Neuronal stem cell (in vitro differentiated cells): Measurements from ENCODE around the gene SLC38A8.

ENCODE experiments used
- DNase-seq: peaks from one replicate; pipeline ENCODE4 v3.0.0-alpha.2; 2013; ENCODE audit warnings: low spot score
- H2AFZ ChIP-seq: one replicate; pipeline ENCODE4 v1.6.1; 2013; ENCODE audit warnings: mild to moderate bottlenecking, low read length, inconsistent platforms
- H2AK5ac ChIP-seq: 2 replicates; pipeline ENCODE4 v1.6.1; 2013; ENCODE audit warnings: low read depth, mild to moderate bottlenecking, inconsistent platforms, low read length, moderate library complexity, mixed read lengths
- H2BK120ac ChIP-seq: 2 replicates; pipeline ENCODE4 v1.6.1; 2013; ENCODE audit warnings: low read depth, mild to moderate bottlenecking, inconsistent platforms, low read length, moderate library complexity, mixed read lengths
- H2BK12ac ChIP-seq: one replicate; pipeline ENCODE4 v1.6.1; 2013; ENCODE audit warnings: low read length, inconsistent platforms
- H2BK15ac ChIP-seq: 2 replicates; pipeline ENCODE4 v1.6.1; 2013; ENCODE audit warnings: mild to moderate bottlenecking, low read length, inconsistent platforms, mixed read lengths
- H2BK5ac ChIP-seq: one replicate; pipeline ENCODE4 v1.6.1; 2013; ENCODE audit warnings: inconsistent platforms, mild to moderate bottlenecking, low read length, moderate library complexity
- H3K14ac ChIP-seq: one replicate; pipeline ENCODE4 v1.6.1; 2013; ENCODE audit warnings: low read length, inconsistent platforms
- H3K18ac ChIP-seq: 2 replicates; pipeline ENCODE4 v1.6.1; 2013; ENCODE audit warnings: low read length, inconsistent platforms
- H3K23ac ChIP-seq: 2 replicates; pipeline ENCODE4 v1.6.1; 2013; ENCODE audit warnings: low read depth, mild to moderate bottlenecking, mixed read lengths, low read length, inconsistent platforms; ENCODE audit not compliant: poor library complexity
- H3K27ac ChIP-seq: replicated peaks from 3 replicates; pipeline ENCODE4 v1.5.1; 2013; ENCODE audit warnings: low read length, inconsistent platforms
- H3K27me3 ChIP-seq, 3 experiments: 2 replicates each; pipeline ENCODE4 v1.6.1; 2013; ENCODE audit warnings: low read length in 3 of 3, mild to moderate bottlenecking in 2 of 3, inconsistent platforms in 1 of 3, low read depth in 1 of 3, mixed read lengths in 1 of 3, moderate library complexity in 1 of 3; ENCODE audit not compliant: control insufficient read depth in 3 of 3, insufficient read depth in 3 of 3
- H3K36me3 ChIP-seq, 2 donors: replicated peaks in 1 of 2; 2 replicates each; pipeline ENCODE4 v1.6.1; 2013; ENCODE audit warnings: low read length in 2 of 2; ENCODE audit not compliant: control insufficient read depth in 2 of 2, insufficient read depth in 2 of 2
- H3K4ac ChIP-seq: 2 replicates; pipeline ENCODE4 v1.6.1; 2013; ENCODE audit warnings: inconsistent platforms, mild to moderate bottlenecking, low read length, moderate library complexity
- H3K4me1 ChIP-seq, 2 donors: 1 replicate in 1 of 2; 2 replicates in 1 of 2; pipeline ENCODE4 v1.6.1; 2013; ENCODE audit warnings: low read length in 2 of 2, low read depth in 1 of 2; ENCODE audit not compliant: control insufficient read depth in 2 of 2, insufficient read depth in 1 of 2
- H3K4me2 ChIP-seq: one replicate; pipeline ENCODE4 v1.6.1; 2013; ENCODE audit warnings: mild to moderate bottlenecking, low read length, inconsistent platforms; ENCODE audit not compliant: insufficient read depth, poor library complexity, severe bottlenecking
- H3K4me3 ChIP-seq, 2 donors: 2 replicates each; pipeline ENCODE4 v1.5.1; 2013; ENCODE audit warnings: low read length in 2 of 2, mild to moderate bottlenecking in 2 of 2, inconsistent platforms in 1 of 2, moderate library complexity in 1 of 2
- H3K79me1 ChIP-seq: one replicate; pipeline ENCODE4 v1.6.1; 2013; ENCODE audit warnings: low read depth, mild to moderate bottlenecking, inconsistent platforms, low read length, moderate library complexity
- H3K9ac ChIP-seq: one replicate; pipeline ENCODE4 v1.6.1; 2013; ENCODE audit warnings: mild to moderate bottlenecking, low read depth, low read length, inconsistent platforms; ENCODE audit not compliant: poor library complexity
- H3K9me3 ChIP-seq, 2 donors: replicated peaks in 1 of 2; 2 replicates each; pipeline versions ENCODE3 to v1.6.1; 2013; ENCODE audit warnings: low read length in 2 of 2, mild to moderate bottlenecking in 2 of 2, inconsistent platforms in 1 of 2, low read depth in 1 of 2, mixed read lengths in 1 of 2, moderate library complexity in 1 of 2; ENCODE audit not compliant: control insufficient read depth in 2 of 2, insufficient read depth in 1 of 2
- H4K8ac ChIP-seq: one replicate; pipeline ENCODE4 v1.6.1; 2013; ENCODE audit warnings: low read depth, mild to moderate bottlenecking, inconsistent platforms, low read length, moderate library complexity
- H4K91ac ChIP-seq: one replicate; pipeline ENCODE4 v1.6.1; 2013; ENCODE audit warnings: low read length, low read depth, mild to moderate bottlenecking, inconsistent platforms; ENCODE audit not compliant: poor library complexity
- WGBS, 2 donors: extraction: QIAGEN DNeasy Blood & Tissue Kit; methylation state at CpG; one replicate each; pipeline ENCODE4 v1.1.7; 2013; ENCODE audit warnings: missing lambda C conversion rate in 2 of 2, mixed read lengths in 1 of 2; ENCODE audit not compliant: insufficient read length in 2 of 2, insufficient replicate concordance in 1 of 2; ENCODE audit errors: extremely low coverage in 2 of 2; 5-methylcytosine and 5-hydroxymethylcytosine counted together

Gene SLC38A8

DNA sequence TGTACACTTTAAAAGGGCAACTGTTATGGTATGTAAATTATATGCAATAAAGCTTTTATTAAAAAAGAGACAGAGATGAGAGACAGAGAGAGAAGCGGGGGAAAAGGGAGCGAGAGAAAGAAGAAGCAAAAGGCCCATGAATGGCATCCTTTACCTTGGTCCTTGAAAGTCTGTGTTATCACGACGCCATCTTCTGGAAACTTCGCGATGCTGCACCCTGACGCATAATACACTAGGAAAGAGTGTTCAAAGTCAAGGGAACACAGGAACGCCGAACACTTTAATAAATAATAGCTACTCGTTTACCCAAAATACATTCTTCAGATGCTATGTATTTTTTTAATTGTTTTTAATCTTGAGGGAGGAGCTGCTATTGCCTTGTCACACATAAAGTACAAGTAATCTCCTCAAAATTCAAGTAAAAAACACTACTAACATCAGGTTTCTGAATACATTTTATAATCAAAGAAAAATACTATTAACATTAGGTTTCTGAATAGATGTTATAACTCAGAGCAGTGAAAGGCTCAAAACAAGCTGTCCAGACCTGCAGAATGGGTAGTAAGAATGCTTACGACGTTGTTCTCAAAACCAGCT lies 23.0 kb upstream of the SLC38A8 start:
- no peak overlapping the region for H3K4ac ChIP-seq
- no peak overlapping the region for H2BK15ac ChIP-seq
- H2BK5ac ChIP-seq = no peak overlapping the region
- H3K27ac ChIP-seq = no peak overlapping the region
- DNase-seq = no peak
- H3K14ac ChIP-seq = no peak overlapping the region
- H3K4me1 ChIP-seq = peaks cover 4 to 6% of the 10 kb centered on the region in 2 donors
- no peaks in the 10 kb centered on the region for H3K79me1 ChIP-seq
- H3K27me3 ChIP-seq = no peaks in the 10 kb centered on the region
- H2BK12ac ChIP-seq = no peak overlapping the region
- no peak overlapping the region for H3K18ac ChIP-seq
- no peak overlapping the region for H2AFZ ChIP-seq
- no peak overlapping the region for H3K23ac ChIP-seq
- no peak overlapping the region for H2BK120ac ChIP-seq
- no peak overlapping the region for H3K9ac ChIP-seq
- no peak overlapping the region for H3K4me2 ChIP-seq
- H3K4me3 ChIP-seq = no peak overlapping the region
- H3K9me3 ChIP-seq = no peaks in the 10 kb centered on the region
- H4K8ac ChIP-seq = no peak overlapping the region
- peaks cover 41 to 93% of the 10 kb centered on the region in 2 donors for H3K36me3 ChIP-seq
- WGBS, 2 donors = no CpG with 5 or more reads among the region's 12 CpGs
- H4K91ac ChIP-seq = no peak overlapping the region
- H2AK5ac ChIP-seq = no peak overlapping the region

DNA sequence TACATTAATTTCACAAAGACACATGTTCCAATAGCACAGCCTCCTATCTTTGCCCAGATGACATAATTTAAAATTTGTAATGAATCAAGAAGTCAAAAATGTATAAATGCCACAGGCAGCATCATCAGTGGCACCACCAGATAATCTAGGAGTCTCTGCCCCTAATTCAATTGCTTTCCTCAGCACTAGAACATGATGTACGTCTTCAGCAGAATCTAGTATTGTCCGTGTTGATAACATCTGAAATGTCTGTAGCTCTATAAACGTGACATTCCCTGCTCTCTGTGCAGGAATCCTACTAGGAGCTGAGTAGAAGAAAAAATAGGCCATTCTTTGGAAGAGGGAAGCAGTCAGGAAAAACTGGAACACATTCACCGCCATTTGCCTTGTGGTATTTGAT lies 21.4 kb upstream of the SLC38A8 start:
- Histone ChIP-seq H3K4me2 (no peak overlapping the region), H3K23ac (no peak overlapping the region), H3K9ac (no peak overlapping the region), H3K36me3 (peaks cover 41 to 93% of the 10 kb centered on the region in 2 donors), H2BK12ac (no peak overlapping the region), H3K4ac (no peak overlapping the region), H3K79me1 (no peaks in the 10 kb centered on the region), H4K91ac (no peak overlapping the region), H2BK120ac (no peak overlapping the region), H3K18ac (no peak overlapping the region), H3K27ac (no peak overlapping the region), H2AK5ac (no peak overlapping the region), H3K4me1 (peaks cover 4 to 6% of the 10 kb centered on the region in 2 donors), H3K14ac (no peak overlapping the region), H3K4me3 (no peak overlapping the region), H3K9me3 (no peaks in the 10 kb centered on the region), H4K8ac (no peak overlapping the region), H2BK15ac (no peak overlapping the region), H2AFZ (no peak overlapping the region), H2BK5ac (no peak overlapping the region), H3K27me3 (no peaks in the 10 kb centered on the region)
- DNase-seq = no peak
- WGBS, 2 donors = no CpG with 5 or more reads among the region's 4 CpGs

DNA sequence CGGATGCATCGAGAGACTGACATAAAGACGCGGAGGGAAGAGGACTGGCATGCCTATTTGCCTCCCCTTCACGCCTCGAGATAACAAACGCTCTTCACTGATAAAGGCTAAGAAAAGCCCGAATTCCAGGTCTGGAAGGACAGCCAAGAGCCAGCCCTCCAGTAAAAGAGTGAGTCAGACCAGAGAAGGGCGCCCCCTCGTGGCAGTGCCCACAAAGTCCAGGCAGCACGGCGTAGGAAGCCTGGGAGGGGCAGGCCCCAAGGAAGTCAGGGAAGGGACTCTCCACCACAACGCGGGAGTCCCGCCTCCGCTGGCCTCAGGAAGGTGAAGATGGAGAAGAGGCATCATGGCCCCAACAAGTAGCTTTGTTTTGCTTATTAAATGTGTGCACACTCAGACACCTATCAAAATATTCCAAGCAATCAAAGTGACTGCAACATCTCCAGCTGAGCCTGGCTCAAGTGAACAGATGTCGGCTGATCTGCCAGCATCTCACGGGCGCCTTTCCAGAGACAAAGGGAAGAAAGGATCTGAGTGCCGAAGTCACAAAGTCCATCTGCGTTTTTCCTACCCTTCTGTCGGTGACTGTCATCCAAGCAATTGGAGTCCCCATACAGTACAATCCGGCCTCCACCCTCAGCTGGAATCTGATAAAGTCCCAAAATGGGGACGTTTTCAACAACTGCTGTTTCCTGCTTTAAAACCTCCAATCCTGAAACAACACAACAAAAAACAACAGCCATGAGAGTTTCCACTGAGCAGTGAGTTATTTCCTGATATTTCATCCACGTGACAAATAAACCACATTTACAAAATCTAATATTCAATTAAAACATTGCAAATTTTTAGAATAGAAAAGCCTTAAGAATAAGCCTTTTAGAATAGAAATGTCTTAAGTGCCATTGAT lies 20.4 kb upstream of the SLC38A8 start:
- peaks cover 36 to 93% of the 10 kb centered on the region in 2 donors for H3K36me3 ChIP-seq
- no peak overlapping the region for H3K27ac ChIP-seq

DNA sequence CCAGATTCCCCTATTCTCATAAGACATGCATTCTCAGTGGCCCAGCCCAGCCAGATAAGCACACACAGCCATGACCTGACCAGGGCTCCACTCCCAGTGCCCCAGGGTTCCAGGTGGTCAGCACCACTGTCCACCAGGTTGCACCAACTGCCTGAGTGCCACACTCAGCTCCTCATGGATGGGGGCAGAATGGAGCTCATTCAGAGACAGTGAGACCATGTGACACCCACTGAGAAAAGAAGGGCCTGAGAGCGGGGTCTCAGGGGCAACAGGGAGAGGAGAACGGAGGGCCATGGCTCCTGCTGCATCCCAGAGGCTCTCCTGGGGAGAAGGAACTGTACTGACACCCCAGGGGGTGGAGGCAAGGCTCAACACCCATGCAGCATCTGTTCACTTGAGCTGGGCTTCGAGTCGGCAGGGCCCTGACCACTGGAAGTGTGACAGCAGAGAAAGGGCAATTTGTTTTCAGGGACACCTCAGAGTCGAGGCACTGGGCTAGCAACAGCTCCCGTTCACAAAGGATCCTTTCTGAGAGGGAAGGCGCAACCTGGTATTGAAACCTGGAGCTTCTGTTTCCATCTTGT lies 18.7 kb upstream of the SLC38A8 start:
- DNase-seq = no peak
- no peak overlapping the region for H2AK5ac ChIP-seq
- H3K36me3 ChIP-seq = peaks cover 37 to 93% of the 10 kb centered on the region in 2 donors
- H3K18ac ChIP-seq = no peak overlapping the region
- no peak overlapping the region for H2AFZ ChIP-seq
- H3K4ac ChIP-seq = no peak overlapping the region
- H2BK120ac ChIP-seq = no peak overlapping the region
- H3K79me1 ChIP-seq = no peaks in the 10 kb centered on the region
- H3K9ac ChIP-seq = no peak overlapping the region
- no peak overlapping the region for H3K4me2 ChIP-seq
- no peak overlapping the region for H2BK15ac ChIP-seq
- no peak overlapping the region for H4K8ac ChIP-seq
- peaks cover 4 to 6% of the 10 kb centered on the region in 2 donors for H3K4me1 ChIP-seq
- no peak overlapping the region for H3K27ac ChIP-seq
- no peak overlapping the region for H2BK12ac ChIP-seq
- H3K27me3 ChIP-seq = no peaks in the 10 kb centered on the region
- H4K91ac ChIP-seq = no peak overlapping the region
- H3K4me3 ChIP-seq = no peak overlapping the region
- no peak overlapping the region for H3K14ac ChIP-seq
- no peaks in the 10 kb centered on the region for H3K9me3 ChIP-seq
- H3K23ac ChIP-seq = peak overlapping the region; percentile 11
- no CpG with 5 or more reads among the region's 7 CpGs for WGBS, 2 donors
- no peak overlapping the region for H2BK5ac ChIP-seq

More for the DNA sequence above, 20.4 kb upstream of the SLC38A8 start:
- peak; percentile 86 for DNase-seq
- Histone ChIP-seq H2AFZ (no peak overlapping the region), H2BK120ac (no peak overlapping the region), H2BK15ac (no peak overlapping the region), H3K79me1 (no peaks in the 10 kb centered on the region), H3K14ac (no peak overlapping the region), H3K4me1 (peaks cover 4 to 6% of the 10 kb centered on the region in 2 donors), H2AK5ac (no peak overlapping the region), H4K91ac (no peak overlapping the region), H3K9ac (no peak overlapping the region), H2BK5ac (no peak overlapping the region), H3K27me3 (no peaks in the 10 kb centered on the region), H3K9me3 (no peaks in the 10 kb centered on the region), H3K4me3 (no peak overlapping the region), H3K4ac (no peak overlapping the region), H2BK12ac (no peak overlapping the region), H3K18ac (no peak overlapping the region), H3K23ac (no peak overlapping the region), H3K4me2 (no peak overlapping the region), H4K8ac (no peak overlapping the region)
- WGBS, 2 donors = 100% methylated on average over 1 of the region's 25 CpGs; no CpG with 5 or more reads in 1 of the 2 donors
